Activated CD8-positive, alpha-beta T cell treated with anti-CD3 and anti-CD28 coated beads for 36 hours (primary cell): ENCODE measurements around the gene TLE3. TPM values are rescaled to one million over a fixed set of nuclear protein-coding genes. Genes with fewer than 3 reads are reported as not detected.
A peak's percentile ranks its signal among the peaks of the same experiment; 100 is the strongest.

ENCODE experiments used
- ATAC-seq: fragments of 200-7000 bp; cut with Tn5 transposase; one replicate; pipeline ENCODE4 v1.10.0; 2021; ENCODE audit warnings: mild to moderate bottlenecking, moderate library complexity
- CTCF ChIA-PET: fragments of 350-600 bp; sonication (Branson Sonifier 250); formaldehyde crosslinking; loops from one replicate; lab custom pipeline; 2021; ENCODE audit warnings: antibody characterized with exemption; lab: Charles Lee
- POLR2A ChIA-PET: fragments of 350-600 bp; sonication (Branson Sonifier 250); formaldehyde crosslinking; loops from one replicate; lab custom pipeline; 2021; ENCODE audit warnings: antibody characterized with exemption; lab: Charles Lee
- DNase-seq: peaks from one replicate; pipeline ENCODE4 v3.0.0-alpha.2; 2020
- H3K27ac Mint-ChIP-seq: one replicate; pipeline ENCODE4 v1.8.0; 2021; ENCODE audit warnings: mild to moderate bottlenecking, mixed read lengths
- H3K27me3 Mint-ChIP-seq: one replicate; pipeline ENCODE4 v1.8.0; 2021; ENCODE audit warnings: mixed read lengths
- H3K36me3 Mint-ChIP-seq: one replicate; pipeline ENCODE4 v1.8.0; 2021; ENCODE audit warnings: low read depth, mixed read lengths
- H3K4me1 Mint-ChIP-seq: one replicate; pipeline ENCODE4 v1.8.0; 2021; ENCODE audit warnings: low read depth, mixed read lengths
- H3K4me3 Mint-ChIP-seq: one replicate; pipeline ENCODE4 v1.8.0; 2021; ENCODE audit warnings: mild to moderate bottlenecking, moderate library complexity, mixed read lengths
- H3K9me3 Mint-ChIP-seq: one replicate; pipeline ENCODE4 v1.8.0; 2021; ENCODE audit warnings: mixed read lengths
- CTCF ChIP-seq: fragments of 200-600 bp; IDR thresholded peaks from one replicate; pipeline ENCODE4 v1.8.0; 2022; ENCODE audit warnings: antibody characterized with exemption, mild to moderate bottlenecking
- intact Hi-C: fragments of 100-400 bp; cut with micrococcal nuclease; formaldehyde crosslinking; loops from one replicate; pipeline ENCODE4 v1.10.0; 2022
- total RNA-seq, 2 experiments: library from RNA; stranded (reverse); gene quantifications; one replicate each; pipeline ENCODE4 v1.2.3, GENCODE V29; 2021

TLE3 gene
- total RNA-seq, 2 experiments from 2014 or later: 48.4 to 64.2 TPM

- peaks cover 36% of the 10 kb centered on the region for H3K36me3 Mint-ChIP-seq
- no peaks in the 10 kb centered on the region for H3K27me3 Mint-ChIP-seq
- TF ChIP-seq CTCF: no peak
- H3K9me3 Mint-ChIP-seq: no peaks in the 10 kb centered on the region
- ATAC-seq: no peak
- no peak for DNase-seq
- H3K27ac Mint-ChIP-seq: no peak overlapping the region
- H3K4me3 Mint-ChIP-seq: no peak overlapping the region
- CTCF ChIA-PET: no interaction called here
- intact Hi-C loops: no loop called here
- POLR2A ChIA-PET: no interaction called here
- no peaks in the 10 kb centered on the region for H3K4me1 Mint-ChIP-seq
These were observed 37.3 kb downstream of the TLE3 start for GRCh38 chr15:70060214-70060992.

- DNase-seq (no peak), ATAC-seq (no peak)
- intact Hi-C loops: no loop called here
- Mint-ChIP-seq H3K27me3 (no peaks in the 10 kb centered on the region), H3K4me1 (no peaks in the 10 kb centered on the region), H3K9me3 (no peaks in the 10 kb centered on the region), H3K27ac (peak overlapping the region; percentile 38), H3K36me3 (peaks cover 41% of the 10 kb centered on the region), H3K4me3 (no peak overlapping the region)
- POLR2A ChIA-PET: no interaction called here
- CTCF ChIA-PET: no interaction called here
- TF ChIP-seq CTCF: no peak
These were observed 38.1 kb downstream of the TLE3 start for GRCh38 chr15:70059476-70060213.

- TF ChIP-seq CTCF: no peak
- no peak for DNase-seq
- Mint-ChIP-seq H3K9me3 (no peaks in the 10 kb centered on the region), H3K27ac (no peak overlapping the region), H3K4me1 (no peaks in the 10 kb centered on the region), H3K36me3 (peaks cover 47% of the 10 kb centered on the region), H3K4me3 (no peak overlapping the region), H3K27me3 (no peaks in the 10 kb centered on the region)
- ATAC-seq: no peak
- ChIA-PET POLR2A (no interaction called here), CTCF (no interaction called here)
- intact Hi-C loops: no loop called here
These were observed 38.9 kb downstream of the TLE3 start for GRCh38 chr15:70058642-70059360.

GRCh38 chr15:70057931-70058641, 39.6 kb downstream of the TLE3 start:
- no peak for ATAC-seq
- H3K4me3 Mint-ChIP-seq: no peak overlapping the region
- peaks cover 44% of the 10 kb centered on the region for H3K36me3 Mint-ChIP-seq
- ChIA-PET CTCF (no interaction called here), POLR2A (interaction anchor here (0.6 kb wide), 1 partner anchor 73 kb away, joined by 3 read pairs; no protein-coding TSS in a partner anchor)
- no peak for DNase-seq
- H3K27ac Mint-ChIP-seq: no peak overlapping the region
- intact Hi-C loops: no loop called here
- no peaks in the 10 kb centered on the region for H3K4me1 Mint-ChIP-seq
- TF ChIP-seq CTCF: no peak
- no peaks in the 10 kb centered on the region for H3K9me3 Mint-ChIP-seq
- H3K27me3 Mint-ChIP-seq: no peaks in the 10 kb centered on the region
